HepG2 (cell line): ENCODE data around the gene TSPAN32. TPM values are rescaled to one million over a fixed set of nuclear protein-coding genes. Genes with fewer than 3 reads are reported as not detected.

ENCODE experiments used
- ATAC-seq: fragments of 200-7000 bp; cut with Tn5 transposase; 3 replicates; pipeline ENCODE4 v1.9.1; 2020; ENCODE audit warnings: mild to moderate bottlenecking, moderate library complexity
- BruUV-seq: library from RNA; stranded (reverse); fragments of 400-500 nt; replicated peaks from 2 replicates; lab custom pipeline; 2021; lab: Mats Ljungman, UMichigan
- CTCF ChIA-PET: fragments of 300-600 bp; formaldehyde crosslinking; extraction: SDS; loops from one replicate; lab custom pipeline; 2021; ENCODE audit warnings: low total read pairs, inconsistent platforms, low intra/inter-chr PET ratio; lab: Yijun Ruan, JAX
- POLR2A ChIA-PET: fragments of 350-600 bp; sonication (Branson Sonifier 250); formaldehyde crosslinking; loops from one replicate; lab custom pipeline; 2020; ENCODE audit warnings: antibody characterized with exemption, inconsistent platforms; lab: Yijun Ruan, JAX
- DNase-seq: peaks from one replicate; pipeline ENCODE4 v3.0.0-alpha.2; 2015; ENCODE audit warnings: low spot score
- FAIRE-seq: peaks from 3 replicates; lab custom pipeline; 2011; peaks lifted over from hg19 to GRCh38; lab: Jason Lieb, UNC
- H2AFZ ChIP-seq: one replicate; pipeline ENCODE4 v1.6.1; 2011; ENCODE audit warnings: low read length, inconsistent platforms
- H3K27ac ChIP-seq: fragments of 300-600 bp; 3 replicates; pipeline ENCODE4 v1.8.0; 2011; ENCODE audit warnings: mixed run types, mild to moderate bottlenecking, mixed read lengths, low read length, inconsistent platforms; ENCODE audit not compliant: insufficient read depth; ENCODE audit errors: extremely low read length
- H3K27me3 ChIP-seq, 2 experiments: fragments of 200-600 bp in 1 of 2; 2 replicates in 1 of 2; 3 replicates in 1 of 2; pipeline versions ENCODE4 v1.6.0 to v1.8.0; 2011; ENCODE audit warnings: low read length in 2 of 2, mild to moderate bottlenecking in 2 of 2, moderate library complexity in 2 of 2, inconsistent platforms in 1 of 2; ENCODE audit not compliant: insufficient read depth in 2 of 2, control insufficient read depth in 1 of 2
- H3K36me3 ChIP-seq, 2 experiments: fragments of 200-600 bp in 1 of 2; replicated peaks in 1 of 2; 2 replicates in 1 of 2; 3 replicates in 1 of 2; pipeline versions ENCODE4 v1.5.1 to v1.8.0; 2011; ENCODE audit warnings: low read length in 2 of 2, inconsistent platforms in 1 of 2; ENCODE audit not compliant: insufficient read depth in 2 of 2, control insufficient read depth in 1 of 2
- H3K4me1 ChIP-seq: 2 replicates; pipeline ENCODE4 v1.5.1; 2012; ENCODE audit warnings: low read length, inconsistent platforms; ENCODE audit not compliant: insufficient read depth
- H3K4me2 ChIP-seq: 2 replicates; pipeline ENCODE4 v1.6.0; 2011; ENCODE audit warnings: low read depth, low read length, inconsistent platforms
- H3K4me3 ChIP-seq, 3 experiments: fragments of 200-600 bp in 1 of 3; sonication (generic), shearing (Covaris generic) in 1 of 3; replicated peaks in 1 of 3; 2 replicates each; pipeline ENCODE4 v1.5.1; 2011 to 2016; ENCODE audit warnings: low read length in 3 of 3, inconsistent platforms in 2 of 3, low read depth in 2 of 3, mild to moderate bottlenecking in 2 of 3, control low read depth in 1 of 3, mixed read lengths in 1 of 3; ENCODE audit not compliant: insufficient read depth in 1 of 3
- H3K79me2 ChIP-seq: one replicate; pipeline ENCODE4 v1.6.1; 2011; ENCODE audit warnings: low read length, inconsistent platforms; ENCODE audit not compliant: insufficient read depth
- H3K9ac ChIP-seq: 2 replicates; pipeline ENCODE4 v1.6.0; 2011; ENCODE audit warnings: mild to moderate bottlenecking, low read depth, low read length, inconsistent platforms; ENCODE audit not compliant: insufficient read depth
- H3K9me3 ChIP-seq: 2 replicates; pipeline ENCODE4 v1.5.1; 2012; ENCODE audit warnings: mild to moderate bottlenecking, low read length
- H4K20me1 ChIP-seq: 2 replicates; pipeline ENCODE4 v1.6.0; 2011; ENCODE audit warnings: inconsistent platforms, mild to moderate bottlenecking, low read length, moderate library complexity; ENCODE audit not compliant: insufficient read depth
- GLI4 ChIP-seq: sonication (generic); formaldehyde crosslinking; IDR thresholded peaks from 2 replicates; pipeline ENCODE4 v1.5.1; 2020; ENCODE audit warnings: missing genetic modification reagents, mild to moderate bottlenecking, moderate library complexity, borderline replicate concordance
- MXD4 ChIP-seq: IDR thresholded peaks from 2 replicates; pipeline ENCODE4 v1.6.1; 2016; ENCODE audit warnings: mild to moderate bottlenecking, missing biosample characterization, missing genetic modification reagents
- RBFOX2 ChIP-seq: fragments of 200-400 bp; formaldehyde crosslinking; IDR thresholded peaks from 2 replicates; pipeline ENCODE4 v1.6.1; 2017; ENCODE audit warnings: low read depth, mild to moderate bottlenecking, low read length
- RFX5 ChIP-seq: IDR thresholded peaks from 2 replicates; pipeline ENCODE4 v1.6.1; 2011; ENCODE audit warnings: low read depth, low read length, improper control_type of control experiment
- TOE1 ChIP-seq: sonication (generic); formaldehyde crosslinking; IDR thresholded peaks from 2 replicates; pipeline ENCODE4 v1.4.0; 2020; ENCODE audit warnings: mild to moderate bottlenecking, missing genetic modification reagents
- ZNF317 ChIP-seq: sonication (generic); formaldehyde crosslinking; IDR thresholded peaks from 2 replicates; pipeline ENCODE4 v1.5.0; 2020; ENCODE audit warnings: mild to moderate bottlenecking, missing genetic modification reagents
- ZNF773 ChIP-seq: sonication (generic); formaldehyde crosslinking; IDR thresholded peaks from 2 replicates; pipeline ENCODE4 v1.4.0; 2020; ENCODE audit warnings: missing genetic modification reagents, borderline replicate concordance
- WGBS: methylation state at CpG from one replicate; pipeline ENCODE4 v1.1.6; 2017; ENCODE audit warnings: low lambda C conversion rate; 5-methylcytosine and 5-hydroxymethylcytosine counted together
- in situ Hi-C: cut with HindIII; loops from 2 replicates; pipeline ENCODE4 v1.10.0; 2017; ENCODE audit warnings: low pct_unique_long_range_greater_than_20kb; ENCODE audit not compliant: extremely low pct_ligation_motif_present
- intact Hi-C: fragments of 100-400 bp; cut with micrococcal nuclease; formaldehyde crosslinking; loops from one replicate; pipeline ENCODE4 v1.10.0; 2022; ENCODE audit not compliant: unreplicated experiment
- polyA plus RNA-seq, 8 experiments: library from polyadenylated mRNA; depleted of rRNA in 3 of 8; stranded (reverse) in 7 of 8; unstranded in 1 of 8; fragments of >200 nt; fragmentation: Illumina TruSeq in 4 of 8; extraction: Trizol in 4 of 8; gene quantifications; 2 replicates each; pipeline versions ENCODE4 v1.2.1 to v1.2.3, GENCODE V29; 2011 to 2016; ENCODE audit warnings: low read depth in 4 of 8, missing spikeins in 1 of 8, mixed read lengths in 1 of 8; ENCODE audit not compliant: insufficient read depth in 1 of 8
- total RNA-seq, 5 experiments: library from RNA; depleted of rRNA; stranded (reverse); fragments of >200 nt; fragmentation: Illumina TruSeq; extraction: Trizol; gene quantifications; 2 replicates each; pipeline ENCODE4 v1.2.3, GENCODE V29; 2016; ENCODE audit warnings: low read depth in 1 of 5
- TF ChIP-seq, protein P1 (sequence below), 2 experiments: sonication (generic) in 1 of 2; formaldehyde crosslinking in 1 of 2; IDR thresholded peaks; 2 replicates each; pipeline versions ENCODE4 v1.6.1 to v1.9.0; 2014 to 2022; ENCODE audit warnings: antibody characterized with exemption in 1 of 2, borderline replicate concordance in 1 of 2, inconsistent platforms in 1 of 2, low read depth in 1 of 2, missing genetic modification reagents in 1 of 2
- TF ChIP-seq, protein P2 (sequence below): sonication (generic); formaldehyde crosslinking; IDR thresholded peaks from 2 replicates; pipeline ENCODE4 v1.8.1; 2023; ENCODE audit warnings: missing genetic modification reagents, inconsistent platforms, borderline replicate concordance

The TSPAN32 gene
- total and polyA plus RNA-seq, 2 of the 13 experiments (the other 11 are each of a cell fraction or from before 2014, with no cell fraction given): 0.09 to 0.70 TPM

DNA sequence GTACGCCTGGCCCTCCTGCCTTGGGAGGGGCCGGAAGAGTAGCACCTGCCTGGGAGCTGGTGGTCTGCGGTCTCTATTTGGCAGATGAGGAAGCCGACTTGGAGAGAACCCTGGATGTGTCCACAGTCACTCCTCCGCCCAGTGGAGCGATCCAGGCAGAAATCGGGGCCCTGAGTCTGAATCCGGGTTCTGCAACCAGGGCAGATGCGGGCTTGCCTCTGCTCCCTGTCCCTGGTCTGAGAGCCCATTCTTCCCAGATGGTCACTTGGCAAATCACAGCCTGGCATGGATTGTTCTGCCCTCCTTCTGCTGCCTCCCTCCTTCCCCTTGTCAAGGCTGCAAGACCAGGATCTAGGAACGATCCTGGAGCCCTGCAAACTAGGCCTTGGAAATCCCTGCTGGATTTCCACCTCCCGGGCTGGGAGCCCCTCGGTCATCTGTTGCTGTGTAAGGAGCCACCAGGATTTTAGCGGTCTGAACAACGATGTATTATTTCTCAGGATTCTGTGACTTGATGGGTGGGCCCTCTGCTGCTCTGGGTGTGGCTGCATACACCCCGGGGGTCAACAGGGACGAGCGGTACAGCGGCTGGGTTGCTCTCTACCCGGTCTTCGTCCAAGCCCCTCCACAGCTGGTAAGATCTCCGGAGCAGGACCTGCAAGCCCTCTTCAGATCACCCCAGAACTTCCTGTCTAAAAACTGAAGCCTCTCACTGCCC is 29.4 kb upstream of the TSPAN32 start:
- 74% methylated on average over 12 of the region's 21 CpGs for WGBS
- Histone ChIP-seq H3K27ac (no peak overlapping the region), H3K4me3 (no peak overlapping the region), H4K20me1 (no peaks in the 10 kb centered on the region), H3K36me3 (no peaks in the 10 kb centered on the region)
- no TSS peak for BruUV-seq
- DNase-seq (no peak), FAIRE-seq (no peak)
- peak; percentile 68; the same call in 1 of the 2 replicates for TF ChIP-seq RFX5
- TF ChIP-seq ZNF773: no peak
- TF ChIP-seq, all 625 proteins: peak for 1
- CTCF ChIA-PET: no interaction called here
- no peak overlapping the region for H2AFZ ChIP-seq
- H3K4me2 ChIP-seq: no peak overlapping the region
- H3K79me2 ChIP-seq: no peaks in the 10 kb centered on the region
- POLR2A ChIA-PET: no interaction called here
- peaks cover 10% of the 10 kb centered on the region; the same call in 1 of the 2 replicates for H3K4me1 ChIP-seq
- intact Hi-C loops: no loop called here
- no peak for ATAC-seq
- H3K9me3 ChIP-seq: no peaks in the 10 kb centered on the region
- in situ Hi-C loops: no loop called here
- peaks cover 3 to 39% of the 10 kb centered on the region in 2 experiments; a peak in 4 of 5 replicates for H3K27me3 ChIP-seq
- H3K9ac ChIP-seq: no peak overlapping the region

GRCh38 chr11:2272946-2273280 is 28.9 kb upstream of the TSPAN32 start:
- no peak for DNase-seq
- Histone ChIP-seq H4K20me1 (no peaks in the 10 kb centered on the region), H3K27ac (no peak overlapping the region), H3K4me3 (no peak overlapping the region), H3K27me3 (peaks cover 3 to 40% of the 10 kb centered on the region in 2 experiments), H3K36me3 (no peaks in the 10 kb centered on the region), H3K9me3 (no peaks in the 10 kb centered on the region), H3K79me2 (no peaks in the 10 kb centered on the region), H3K9ac (no peak overlapping the region), H3K4me2 (no peak overlapping the region), H3K4me1 (peaks cover 10% of the 10 kb centered on the region; the same call in 1 of the 2 replicates), H2AFZ (no peak overlapping the region)
- no peak for FAIRE-seq
- in situ Hi-C loops (no loop called here), intact Hi-C loops (no loop called here)
- ATAC-seq: no peak
- ChIA-PET POLR2A (no interaction called here), CTCF (no interaction called here)
- BruUV-seq: no TSS peak
- WGBS: 63% methylated on average over 7 of the region's 7 CpGs
- TF ChIP-seq TOE1 (CRISPR knock-in tag) (no peak), RBFOX2 (no peak), GLI4 (CRISPR knock-in tag) (no peak), MXD4 (CRISPR knock-in tag) (no peak), ZNF317 (CRISPR knock-in tag) (no peak)
- TF ChIP-seq, protein P1, sequence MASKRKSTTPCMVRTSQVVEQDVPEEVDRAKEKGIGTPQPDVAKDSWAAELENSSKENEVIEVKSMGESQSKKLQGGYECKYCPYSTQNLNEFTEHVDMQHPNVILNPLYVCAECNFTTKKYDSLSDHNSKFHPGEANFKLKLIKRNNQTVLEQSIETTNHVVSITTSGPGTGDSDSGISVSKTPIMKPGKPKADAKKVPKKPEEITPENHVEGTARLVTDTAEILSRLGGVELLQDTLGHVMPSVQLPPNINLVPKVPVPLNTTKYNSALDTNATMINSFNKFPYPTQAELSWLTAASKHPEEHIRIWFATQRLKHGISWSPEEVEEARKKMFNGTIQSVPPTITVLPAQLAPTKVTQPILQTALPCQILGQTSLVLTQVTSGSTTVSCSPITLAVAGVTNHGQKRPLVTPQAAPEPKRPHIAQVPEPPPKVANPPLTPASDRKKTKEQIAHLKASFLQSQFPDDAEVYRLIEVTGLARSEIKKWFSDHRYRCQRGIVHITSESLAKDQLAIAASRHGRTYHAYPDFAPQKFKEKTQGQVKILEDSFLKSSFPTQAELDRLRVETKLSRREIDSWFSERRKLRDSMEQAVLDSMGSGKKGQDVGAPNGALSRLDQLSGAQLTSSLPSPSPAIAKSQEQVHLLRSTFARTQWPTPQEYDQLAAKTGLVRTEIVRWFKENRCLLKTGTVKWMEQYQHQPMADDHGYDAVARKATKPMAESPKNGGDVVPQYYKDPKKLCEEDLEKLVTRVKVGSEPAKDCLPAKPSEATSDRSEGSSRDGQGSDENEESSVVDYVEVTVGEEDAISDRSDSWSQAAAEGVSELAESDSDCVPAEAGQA (IDR thresholded peaks at IDR 0.05; ENCODE audit: low read depth): no peak
- TF ChIP-seq, protein P1 (CRISPR knock-in tag; IDR thresholded peaks at IDR 0.05; ENCODE audit: borderline replicate concordance): no peak
- TF ChIP-seq, protein P2, sequence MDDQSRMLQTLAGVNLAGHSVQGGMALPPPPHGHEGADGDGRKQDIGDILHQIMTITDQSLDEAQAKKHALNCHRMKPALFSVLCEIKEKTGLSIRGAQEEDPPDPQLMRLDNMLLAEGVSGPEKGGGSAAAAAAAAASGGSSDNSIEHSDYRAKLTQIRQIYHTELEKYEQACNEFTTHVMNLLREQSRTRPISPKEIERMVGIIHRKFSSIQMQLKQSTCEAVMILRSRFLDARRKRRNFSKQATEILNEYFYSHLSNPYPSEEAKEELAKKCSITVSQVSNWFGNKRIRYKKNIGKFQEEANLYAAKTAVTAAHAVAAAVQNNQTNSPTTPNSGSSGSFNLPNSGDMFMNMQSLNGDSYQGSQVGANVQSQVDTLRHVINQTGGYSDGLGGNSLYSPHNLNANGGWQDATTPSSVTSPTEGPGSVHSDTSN (CRISPR knock-in tag): no peak
